Erythroblast (primary cell): Measurements from ENCODE around the gene IL7R.

Experiments
- GATA1 ChIP-seq: IDR thresholded peaks from 2 replicates; pipeline ENCODE4 v1.6.1; 2011; ENCODE audit warnings: low read depth, mild to moderate bottlenecking, control low read depth, low read length, moderate library complexity
- POLR2A ChIP-seq: IDR thresholded peaks from 2 replicates; pipeline ENCODE4 v1.6.1; 2011; ENCODE audit warnings: mild to moderate bottlenecking, low read length

DNA sequence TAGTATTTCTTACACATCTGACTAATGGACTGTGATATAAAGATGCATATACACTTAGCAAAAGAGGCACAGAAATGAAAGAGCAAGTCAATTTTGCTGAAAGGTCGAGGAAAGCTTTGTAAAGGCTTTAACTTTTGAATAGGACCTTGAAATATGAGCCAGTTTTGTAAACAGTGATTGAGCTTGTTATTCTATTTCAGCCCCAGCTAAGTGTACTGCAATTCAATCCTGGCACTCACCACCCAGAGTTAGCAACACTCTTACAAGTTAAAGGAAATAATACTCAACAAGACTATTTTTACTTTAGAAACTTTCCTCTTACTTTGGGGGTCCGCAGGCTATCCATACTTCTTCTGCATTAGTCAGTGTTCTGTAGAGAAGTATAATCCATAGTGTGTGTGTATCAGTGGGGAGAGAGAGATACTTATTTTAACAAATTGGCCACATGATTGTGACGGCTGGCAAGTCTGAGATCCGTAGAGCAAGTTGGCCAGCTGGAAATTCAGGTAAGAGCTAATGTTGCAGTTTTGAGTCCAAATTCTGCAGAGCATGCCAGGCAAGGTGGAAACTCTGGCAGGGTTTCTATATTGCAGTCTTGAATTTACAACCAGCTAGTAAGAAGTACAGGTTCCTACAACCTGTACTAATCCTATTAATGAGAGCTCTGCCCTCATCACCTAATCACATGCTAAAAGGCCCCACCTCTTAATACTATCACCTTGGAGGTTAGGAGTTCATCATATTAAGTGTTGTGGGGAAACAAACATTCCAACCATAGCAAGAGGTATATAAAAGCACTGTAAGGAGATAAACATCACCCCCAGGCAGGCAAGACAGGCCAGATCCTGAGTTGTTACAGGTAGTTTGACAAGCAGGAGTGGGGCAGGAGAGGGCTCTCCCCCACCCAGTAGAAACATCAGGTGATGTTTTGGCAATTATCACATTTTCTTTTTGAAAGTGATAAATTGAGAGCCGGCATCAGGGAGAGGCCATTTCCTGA is 33.6 kb downstream of the IL7R start:
- TF ChIP-seq POLR2A (no peak), GATA1 (no peak)
